GM18526 (cell line): ENCODE data around the gene FALEC.

Experiments used
- POLR2A ChIP-seq: IDR thresholded peaks from 3 replicates; pipeline ENCODE4 v1.6.1; 2011; ENCODE audit not compliant: insufficient read length; ENCODE audit errors: extremely low read depth

FALEC gene

GRCh38 chr1:150550222-150551050 lies 34.9 kb downstream of the FALEC start:
- TF ChIP-seq POLR2A: no peak

DNA sequence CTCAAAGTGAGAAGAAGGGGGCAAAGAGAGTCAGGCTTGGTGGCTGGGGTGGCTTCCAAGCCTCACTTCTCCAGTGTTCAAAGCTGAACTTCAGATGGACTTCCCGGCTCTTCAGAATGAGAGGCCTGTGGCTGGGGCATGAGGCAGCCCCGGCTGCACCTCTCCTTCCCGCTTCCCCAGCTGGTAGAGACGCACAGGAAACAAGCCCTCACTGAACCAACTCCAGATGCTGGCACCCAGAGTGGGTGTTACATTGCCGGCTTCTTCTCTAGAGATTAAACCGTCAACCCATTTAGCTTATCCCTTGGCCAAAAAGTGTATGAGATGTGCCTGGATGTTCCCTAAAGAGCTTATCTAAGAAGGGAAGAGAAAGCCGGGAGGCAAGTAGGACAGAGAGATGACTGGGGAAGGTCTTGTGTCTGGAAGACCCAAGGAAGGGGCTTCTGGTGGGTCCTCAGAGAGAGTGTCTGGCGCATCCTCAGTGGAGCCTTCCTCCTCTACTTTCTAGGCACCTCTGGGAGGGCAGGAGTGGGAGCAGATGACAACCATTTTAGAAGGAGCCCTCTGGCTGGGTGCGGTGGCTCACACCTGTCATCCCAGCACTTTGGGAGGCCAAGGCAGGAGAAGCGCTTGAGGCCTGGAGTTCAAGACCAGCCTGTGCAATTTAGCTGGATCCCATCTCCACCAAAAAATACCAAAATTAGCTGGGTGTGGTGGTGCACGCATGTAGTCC lies 35.7 kb downstream of the FALEC start:
- no peak for TF ChIP-seq POLR2A

DNA sequence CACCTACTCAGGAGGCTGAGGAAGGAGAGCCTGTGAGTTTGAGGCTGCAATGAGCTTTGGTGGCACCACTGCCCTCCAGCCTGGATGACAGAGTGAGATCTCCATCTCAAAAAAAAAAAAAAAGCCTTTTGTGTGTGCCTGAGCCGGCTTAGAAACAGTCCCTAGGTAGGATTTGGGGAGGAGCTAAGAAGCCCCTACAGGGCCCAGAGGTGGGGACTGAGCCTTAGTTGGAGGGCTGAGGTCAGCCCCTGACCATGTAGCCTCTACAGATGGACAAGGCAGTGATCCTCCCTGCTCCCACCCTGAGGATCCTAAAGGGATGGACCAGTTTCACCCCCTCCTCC lies 36.2 kb downstream of the FALEC start:
- TF ChIP-seq POLR2A: no peak

GRCh38 chr1:150552128-150552910 lies 36.8 kb downstream of the FALEC start:
- no peak for TF ChIP-seq POLR2A

DNA sequence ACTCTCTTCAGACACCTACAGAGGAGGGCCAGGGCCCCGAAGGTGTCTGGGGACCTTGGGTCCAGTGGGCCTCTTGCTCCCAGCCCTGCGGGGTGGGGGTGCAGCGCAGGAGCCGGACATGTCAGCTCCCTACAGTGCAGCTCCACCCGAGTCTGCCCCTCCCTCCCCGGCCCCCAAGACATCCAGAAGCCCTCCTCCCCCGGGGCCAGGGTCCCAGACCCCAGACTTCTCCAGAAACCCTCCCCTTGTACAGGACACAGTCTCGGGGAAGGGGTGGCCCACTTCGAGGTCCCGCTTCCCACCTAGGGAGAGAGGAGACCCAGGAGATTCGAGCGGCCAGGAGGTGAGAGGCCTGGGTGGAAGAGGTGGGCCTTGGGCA lies 37.3 kb downstream of the FALEC start:
- no peak for TF ChIP-seq POLR2A

DNA sequence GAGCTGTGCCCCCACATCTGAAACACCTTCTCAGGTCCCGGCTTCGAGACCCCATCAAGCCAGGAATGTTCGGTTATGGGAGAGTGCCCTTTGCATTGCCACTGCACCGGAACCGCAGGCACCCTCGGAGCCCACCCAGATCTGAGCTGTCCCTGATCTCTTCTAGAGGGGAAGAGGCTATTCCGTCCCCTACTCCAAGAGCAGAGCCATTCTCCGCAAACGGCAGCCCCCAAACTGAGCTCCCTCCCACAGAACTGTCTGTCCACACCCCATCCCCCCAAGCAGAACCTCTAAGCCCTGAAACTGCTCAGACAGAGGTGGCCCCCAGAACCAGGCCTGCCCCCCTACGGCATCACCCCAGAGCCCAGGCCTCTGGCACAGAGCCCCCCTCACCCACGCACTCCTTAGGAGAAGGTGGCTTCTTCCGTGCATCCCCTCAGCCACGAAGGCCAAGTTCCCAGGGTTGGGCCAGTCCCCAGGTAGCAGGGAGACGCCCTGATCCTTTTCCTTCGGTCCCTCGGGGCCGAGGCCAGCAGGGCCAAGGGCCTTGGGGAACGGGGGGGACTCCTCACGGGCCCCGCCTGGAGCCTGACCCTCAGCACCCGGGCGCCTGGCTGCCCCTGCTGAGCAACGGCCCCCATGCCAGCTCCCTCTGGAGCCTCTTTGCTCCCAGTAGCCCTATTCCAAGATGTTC lies 38.0 kb downstream of the FALEC start:
- no peak for TF ChIP-seq POLR2A

DNA sequence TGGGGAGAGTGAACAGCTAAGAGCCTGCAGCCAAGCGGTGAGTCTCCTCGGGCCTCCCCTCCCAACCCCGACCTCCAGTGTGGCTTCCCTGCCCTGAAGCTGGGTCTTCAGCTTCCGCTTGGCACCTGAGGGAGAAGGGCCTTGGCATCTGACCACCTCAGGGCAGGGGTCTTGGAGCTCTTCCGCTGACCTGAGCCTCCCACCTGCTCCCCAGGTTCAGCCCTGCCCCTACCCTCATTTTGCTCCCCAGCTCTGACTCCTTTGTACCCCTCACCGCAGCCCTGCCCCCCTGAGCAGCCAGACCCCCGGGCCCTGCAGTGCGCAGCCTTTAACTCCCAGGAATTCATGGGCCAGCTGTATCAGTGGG lies 38.5 kb downstream of the FALEC start:
- TF ChIP-seq POLR2A: no peak

DNA sequence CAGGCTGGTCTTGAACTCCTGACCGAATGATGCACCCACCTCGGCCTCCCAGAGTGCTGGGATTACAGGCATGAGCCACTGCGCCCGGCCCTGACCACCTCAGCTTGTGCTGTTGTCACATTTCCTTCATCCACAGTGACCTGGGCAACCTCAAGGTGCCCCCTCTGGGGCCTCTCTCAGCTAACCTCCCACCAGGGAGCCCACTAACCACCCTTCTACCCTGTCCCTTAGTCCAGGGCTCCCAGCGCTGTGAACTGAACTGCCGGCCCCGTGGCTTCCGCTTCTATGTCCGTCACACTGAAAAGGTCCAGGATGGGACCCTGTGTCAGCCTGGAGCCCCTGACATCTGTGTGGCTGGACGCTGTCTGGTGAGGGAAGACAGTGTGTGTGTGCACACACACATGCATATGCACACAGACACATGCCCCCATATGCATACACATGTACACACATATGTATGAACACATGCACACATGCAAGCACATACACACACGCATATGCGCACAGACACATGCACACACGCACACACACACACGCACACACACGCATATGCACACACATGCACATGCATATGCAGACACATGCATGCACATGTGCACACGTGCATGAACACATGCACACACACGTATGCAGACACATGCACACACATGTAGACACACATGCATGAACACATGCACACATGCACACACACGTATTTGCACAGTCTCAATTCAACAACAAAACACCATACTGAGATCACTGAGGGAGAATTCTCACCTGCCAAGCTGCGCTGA lies 39.8 kb downstream of the FALEC start:
- TF ChIP-seq POLR2A: no peak

- no peak for TF ChIP-seq POLR2A
These were observed 40.7 kb downstream of the FALEC start for GRCh38 chr1:150555971-150556865.

DNA sequence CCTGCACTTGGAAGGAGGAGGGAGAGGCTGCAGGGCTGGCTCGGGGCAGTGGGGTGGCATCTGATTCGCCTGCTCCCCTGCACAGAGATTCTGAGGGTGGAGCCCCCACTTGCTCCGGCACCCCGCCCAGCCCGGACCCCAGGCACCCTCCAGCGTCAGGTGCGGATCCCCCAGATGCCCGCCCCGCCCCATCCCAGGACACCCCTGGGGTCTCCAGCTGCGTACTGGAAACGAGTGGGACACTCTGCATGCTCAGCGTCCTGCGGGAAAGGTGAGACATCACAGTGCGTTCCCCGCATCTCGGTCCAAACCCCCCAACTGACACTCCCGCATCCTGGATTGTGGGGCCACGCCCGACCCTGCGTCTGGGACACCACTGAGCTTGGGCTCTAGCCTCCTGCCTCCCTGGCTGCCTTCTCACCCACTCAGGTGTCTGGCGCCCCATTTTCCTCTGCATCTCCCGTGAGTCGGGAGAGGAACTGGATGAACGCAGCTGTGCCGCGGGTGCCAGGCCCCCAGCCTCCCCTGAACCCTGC lies 41.6 kb downstream of the FALEC start:
- TF ChIP-seq POLR2A: no peak

GRCh38 chr1:150557813-150558212 lies 42.3 kb downstream of the FALEC start:
- TF ChIP-seq POLR2A: no peak

DNA sequence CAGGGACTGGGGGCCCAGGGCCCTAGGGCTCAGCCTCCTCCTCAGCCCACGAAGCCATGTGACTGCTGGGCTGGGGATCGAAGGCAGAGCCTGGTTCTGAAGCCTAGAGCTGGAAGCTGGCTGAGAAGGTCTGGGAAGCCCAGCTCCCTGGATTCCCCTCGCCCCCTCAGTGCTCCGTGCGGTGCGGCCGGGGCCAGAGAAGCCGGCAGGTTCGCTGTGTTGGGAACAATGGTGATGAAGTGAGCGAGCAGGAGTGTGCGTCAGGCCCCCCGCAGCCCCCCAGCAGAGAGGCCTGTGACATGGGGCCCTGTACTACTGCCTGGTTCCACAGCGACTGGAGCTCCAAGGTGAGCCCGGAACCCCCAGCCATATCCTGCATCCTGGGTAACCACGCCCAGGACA lies 42.8 kb downstream of the FALEC start:
- TF ChIP-seq POLR2A: no peak
